EH (cell line): ENCODE results near the gene LGALS9.
"Not testable (repeated sequence)": the region's sequence is repeated elsewhere in the genome, so short reads cannot be mapped to it uniquely, and the experiment has no call there.

Experiments used
- DNase-seq: peaks from one replicate; pipeline ENCODE4 v3.0.0-alpha.2; 2015; ENCODE audit warnings: low read depth

Gene LGALS9

DNA sequence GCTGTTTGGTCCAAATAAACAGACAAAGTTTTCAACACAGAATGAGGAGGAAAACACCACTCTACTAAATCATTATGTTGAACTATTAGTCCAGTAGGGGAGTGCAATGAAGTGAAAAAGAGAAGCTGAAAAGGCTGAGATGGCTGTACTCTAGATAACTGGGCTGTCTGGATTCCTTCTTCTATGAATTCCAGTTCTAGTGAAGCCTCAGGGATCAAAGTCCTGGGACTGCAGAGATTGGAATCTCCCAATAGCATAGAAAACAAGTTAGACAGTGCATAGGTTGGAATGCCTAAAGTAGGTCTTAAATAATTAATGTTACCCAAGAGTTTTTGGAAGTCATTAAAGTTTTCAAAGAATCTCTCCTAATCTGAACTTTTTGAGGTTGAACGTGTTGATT, 59.9 kb downstream of the LGALS9 start:
- DNase-seq, result no peak

DNA sequence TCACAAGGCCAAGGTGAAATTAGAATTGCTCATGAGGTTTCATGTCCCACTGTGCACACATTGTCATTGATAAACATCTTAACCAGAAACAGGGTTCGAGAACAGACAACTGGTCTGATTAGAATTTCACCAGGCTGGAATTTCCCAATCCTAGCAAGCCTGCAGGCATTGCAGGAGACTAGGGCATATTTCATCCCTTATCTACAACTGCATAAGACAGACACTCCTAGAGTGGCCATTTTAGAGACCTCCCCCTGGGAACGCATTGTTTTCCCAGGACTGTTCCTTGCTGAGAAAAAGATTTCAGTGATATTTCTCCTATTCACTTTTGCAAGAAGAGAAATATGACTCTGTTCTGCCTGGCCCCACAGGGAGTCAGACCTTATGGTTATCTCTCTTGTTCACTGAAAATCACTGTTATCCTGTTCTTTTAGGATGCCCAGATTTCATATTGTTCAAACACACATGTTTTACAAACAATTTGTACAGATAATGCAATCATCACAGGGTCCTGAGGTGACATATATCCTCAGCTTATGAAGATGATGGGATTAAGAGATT, 64.3 kb downstream of the LGALS9 start:
- not testable (repeated sequence) for DNase-seq
